Upper lobe of right lung (tissue), 1 donor: ENCODE measurements around the gene TTR. TPM values are rescaled to one million over a fixed set of nuclear protein-coding genes. Genes with fewer than 3 reads are reported as not detected.

Source experiments
- ATAC-seq: fragments of 200-7000 bp; cut with Tn5 transposase; one replicate; pipeline ENCODE4 v1.9.1; 2020; ENCODE audit warnings: mild to moderate bottlenecking, moderate library complexity
- DNase-seq: peaks from one replicate; pipeline ENCODE4 v3.0.0-alpha.2; 2020
- H3K27ac ChIP-seq: fragments of 200-600 bp; one replicate; pipeline ENCODE4 v1.8.0; 2022
- H3K27me3 ChIP-seq: fragments of 200-600 bp; one replicate; pipeline ENCODE4 v1.8.0; 2022; ENCODE audit warnings: mild to moderate bottlenecking
- H3K36me3 ChIP-seq: fragments of 200-600 bp; one replicate; pipeline ENCODE4 v1.8.0; 2022
- H3K4me1 ChIP-seq: fragments of 200-600 bp; one replicate; pipeline ENCODE4 v1.8.0; 2022
- H3K4me3 ChIP-seq: fragments of 200-600 bp; one replicate; pipeline ENCODE4 v1.8.0; 2022; ENCODE audit warnings: mild to moderate bottlenecking
- H3K9me3 ChIP-seq: fragments of 200-600 bp; one replicate; pipeline ENCODE4 v1.8.0; 2022
- intact Hi-C: fragments of 100-400 bp; cut with DNase I; formaldehyde crosslinking; loops from one replicate; pipeline ENCODE4 v1.11.0; 2022
- total RNA-seq: library from RNA; stranded (reverse); fragmentation: NEBNext Ultra II Directional; extraction: Animal tissue kit (Norgen Biotek cat#: 25700); gene quantifications from one replicate; pipeline ENCODE4 v1.2.1, GENCODE V29; 2021
- TF ChIP-seq, protein P1 (sequence below): fragments of 200-600 bp; IDR thresholded peaks from one replicate; pipeline ENCODE4 v1.8.0; 2022; ENCODE audit warnings: antibody characterized with exemption
- donor health status: DM: no; HTN: yes; CAD: no; lungs with severe emphysema.

Gene TTR
- total RNA-seq, 1 donor from 2014 or later = not detected

DNA sequence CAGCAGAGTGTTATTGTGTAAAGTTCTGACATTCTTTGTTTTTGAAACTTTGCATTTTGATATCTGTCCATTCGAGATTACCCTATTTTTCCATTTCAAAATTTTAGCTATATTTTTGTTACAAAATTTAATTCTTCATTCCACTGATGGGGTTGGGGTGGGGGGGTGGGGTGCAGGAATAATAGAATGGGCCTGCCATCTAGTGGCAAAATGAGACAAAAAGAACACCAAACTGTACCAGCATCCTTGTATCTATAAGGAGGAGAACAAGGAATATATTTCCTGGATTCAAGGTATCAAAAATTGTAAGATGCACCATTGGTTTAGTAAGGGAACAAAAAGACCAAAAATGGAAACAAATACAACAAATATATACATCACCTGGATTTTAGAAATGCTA, 27.9 kb upstream of the TTR start:
- TF ChIP-seq, protein P1, sequence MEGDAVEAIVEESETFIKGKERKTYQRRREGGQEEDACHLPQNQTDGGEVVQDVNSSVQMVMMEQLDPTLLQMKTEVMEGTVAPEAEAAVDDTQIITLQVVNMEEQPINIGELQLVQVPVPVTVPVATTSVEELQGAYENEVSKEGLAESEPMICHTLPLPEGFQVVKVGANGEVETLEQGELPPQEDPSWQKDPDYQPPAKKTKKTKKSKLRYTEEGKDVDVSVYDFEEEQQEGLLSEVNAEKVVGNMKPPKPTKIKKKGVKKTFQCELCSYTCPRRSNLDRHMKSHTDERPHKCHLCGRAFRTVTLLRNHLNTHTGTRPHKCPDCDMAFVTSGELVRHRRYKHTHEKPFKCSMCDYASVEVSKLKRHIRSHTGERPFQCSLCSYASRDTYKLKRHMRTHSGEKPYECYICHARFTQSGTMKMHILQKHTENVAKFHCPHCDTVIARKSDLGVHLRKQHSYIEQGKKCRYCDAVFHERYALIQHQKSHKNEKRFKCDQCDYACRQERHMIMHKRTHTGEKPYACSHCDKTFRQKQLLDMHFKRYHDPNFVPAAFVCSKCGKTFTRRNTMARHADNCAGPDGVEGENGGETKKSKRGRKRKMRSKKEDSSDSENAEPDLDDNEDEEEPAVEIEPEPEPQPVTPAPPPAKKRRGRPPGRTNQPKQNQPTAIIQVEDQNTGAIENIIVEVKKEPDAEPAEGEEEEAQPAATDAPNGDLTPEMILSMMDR = no peak
- DNase-seq (no peak), ATAC-seq (no peak)
- Histone ChIP-seq H3K27ac (no peak overlapping the region), H3K27me3 (no peaks in the 10 kb centered on the region), H3K9me3 (no peaks in the 10 kb centered on the region), H3K36me3 (no peaks in the 10 kb centered on the region), H3K4me1 (no peaks in the 10 kb centered on the region), H3K4me3 (no peak overlapping the region)
- intact Hi-C loops = no loop called here

DNA sequence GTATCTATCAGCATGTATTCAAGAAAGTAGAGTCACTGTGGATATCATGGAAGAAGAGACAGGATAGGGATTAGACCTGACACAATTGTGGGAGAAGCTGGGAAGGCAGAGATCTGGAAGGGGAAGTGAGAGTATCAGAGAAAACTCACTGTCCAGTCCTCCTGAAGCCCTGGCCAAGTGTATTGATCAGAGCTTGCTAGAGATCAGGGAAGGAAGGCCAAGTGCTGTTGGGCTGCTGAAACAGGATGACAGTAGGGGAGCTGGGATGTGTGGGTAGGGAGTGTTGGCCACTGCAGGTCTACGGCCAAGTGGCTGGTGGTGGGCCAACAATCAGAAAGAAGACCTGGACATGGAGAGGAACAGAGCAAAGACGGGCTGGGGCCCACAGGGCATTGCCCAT, 26.3 kb upstream of the TTR start:
- no peak for DNase-seq
- H3K27me3 ChIP-seq = no peaks in the 10 kb centered on the region
- no peaks in the 10 kb centered on the region for H3K9me3 ChIP-seq
- TF ChIP-seq, protein P1 = no peak
- no peaks in the 10 kb centered on the region for H3K4me1 ChIP-seq
- no peaks in the 10 kb centered on the region for H3K36me3 ChIP-seq
- no peak for ATAC-seq
- H3K27ac ChIP-seq = no peak overlapping the region
- H3K4me3 ChIP-seq = no peak overlapping the region
- intact Hi-C loops = no loop called here

DNA sequence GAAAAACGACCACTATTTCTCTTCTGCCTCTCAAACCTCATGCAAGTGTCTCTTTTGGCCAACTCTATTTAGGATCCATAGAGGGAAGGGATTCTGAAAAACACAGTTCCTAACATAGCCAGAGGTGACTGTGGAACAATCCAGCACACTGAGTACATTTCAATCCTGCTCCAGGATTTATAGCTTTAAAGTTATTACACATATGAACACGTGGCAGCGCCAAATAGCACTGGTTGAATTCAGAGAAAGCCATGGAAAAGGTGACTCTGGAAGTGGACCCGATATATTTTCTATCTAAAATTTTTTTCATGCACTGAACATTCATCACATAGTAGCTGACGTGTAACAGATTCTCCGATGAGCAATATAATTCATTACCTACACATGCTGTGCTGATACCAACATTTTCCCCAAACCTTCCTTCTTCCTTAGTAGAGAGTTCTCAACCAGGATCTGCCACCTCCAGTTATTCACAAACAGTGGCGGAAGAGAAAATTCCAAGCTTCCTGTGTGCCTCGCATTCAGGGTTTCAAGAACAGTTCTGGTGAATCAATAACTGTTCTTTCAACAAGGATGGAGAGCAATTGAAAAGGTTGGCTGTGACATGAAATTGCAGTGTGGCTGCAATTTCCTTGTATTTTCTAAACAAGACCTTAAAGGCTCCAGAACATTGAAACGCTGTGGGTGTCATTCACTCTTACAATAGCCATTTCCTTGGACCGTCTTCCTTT, 25.7 kb upstream of the TTR start:
- Histone ChIP-seq H3K4me1 (no peaks in the 10 kb centered on the region), H3K27me3 (no peaks in the 10 kb centered on the region), H3K36me3 (no peaks in the 10 kb centered on the region), H3K4me3 (no peak overlapping the region), H3K27ac (no peak overlapping the region), H3K9me3 (no peaks in the 10 kb centered on the region)
- TF ChIP-seq, protein P1 = no peak
- ATAC-seq = peak; percentile 40
- intact Hi-C loops = no loop called here
- DNase-seq = no peak

DNA sequence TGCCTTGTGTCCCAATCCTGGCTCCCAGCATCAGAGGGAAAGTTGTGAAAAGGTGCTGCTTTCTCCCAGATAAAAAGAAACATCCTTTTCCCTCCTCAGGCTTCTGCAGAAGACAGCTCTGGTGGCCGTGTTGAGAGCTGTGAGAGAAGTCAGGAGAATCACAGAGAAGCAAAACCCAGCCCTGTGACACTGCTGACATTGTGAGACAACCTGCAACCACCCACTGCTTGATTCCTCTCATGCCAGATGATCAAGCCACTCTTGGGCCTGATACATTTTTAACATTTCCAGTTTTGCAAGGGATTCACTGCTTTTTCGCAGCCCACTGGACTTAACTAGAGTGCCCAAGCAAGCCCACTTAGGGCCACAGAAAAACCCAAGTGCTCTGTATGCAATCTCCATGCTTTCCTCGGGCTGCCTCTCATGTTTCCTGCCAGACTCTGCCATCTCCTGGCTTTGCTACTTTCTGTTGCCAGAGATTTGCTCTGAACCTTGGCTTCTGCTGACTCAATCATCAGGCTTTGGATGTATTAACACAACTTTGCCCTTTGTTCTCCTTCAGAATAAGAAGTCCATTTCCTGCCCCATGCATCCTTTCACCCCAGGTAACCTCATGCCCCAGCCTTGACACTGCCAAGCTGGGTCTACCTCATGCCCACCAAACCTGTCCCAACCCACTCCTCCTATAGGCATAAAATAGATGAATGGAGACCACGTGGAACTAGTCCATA, 24.9 kb upstream of the TTR start:
- Histone ChIP-seq H3K36me3 (no peaks in the 10 kb centered on the region), H3K4me3 (no peak overlapping the region), H3K4me1 (no peaks in the 10 kb centered on the region), H3K9me3 (no peaks in the 10 kb centered on the region), H3K27ac (no peak overlapping the region), H3K27me3 (no peaks in the 10 kb centered on the region)
- DNase-seq (no peak), ATAC-seq (peak; percentile 11)
- TF ChIP-seq, protein P1 = no peak
- intact Hi-C loops = no loop called here

DNA sequence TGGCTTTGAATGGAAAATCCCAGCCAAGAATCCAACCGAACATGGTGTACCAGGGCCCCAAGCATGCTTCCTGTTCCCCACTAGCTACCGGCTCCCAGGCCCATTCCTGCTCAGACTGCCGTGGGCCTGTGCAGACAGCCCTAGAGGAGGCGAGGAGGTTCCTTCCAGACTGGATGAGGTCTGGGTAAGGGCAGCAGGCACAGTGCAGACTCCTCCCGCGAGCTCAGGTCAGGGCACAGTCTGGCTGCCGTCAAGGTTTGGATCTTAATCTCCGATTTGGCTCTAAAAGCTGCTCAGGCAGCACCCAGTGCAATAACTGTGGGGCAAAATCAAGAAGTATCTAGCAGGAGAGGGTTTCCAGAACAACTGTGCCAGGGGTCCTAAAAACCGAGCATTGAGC, 19.3 kb upstream of the TTR start:
- Histone ChIP-seq H3K9me3 (no peaks in the 10 kb centered on the region), H3K4me3 (no peak overlapping the region), H3K36me3 (no peaks in the 10 kb centered on the region), H3K4me1 (no peaks in the 10 kb centered on the region), H3K27me3 (no peaks in the 10 kb centered on the region), H3K27ac (no peak overlapping the region)
- no peak for DNase-seq
- ATAC-seq = no peak
- intact Hi-C loops = no loop called here
- TF ChIP-seq, protein P1 = no peak
